NCI-H2107 treated with DMSO at 0.1 percent for 48 hours (cell line): Measurements from ENCODE around the gene GPN3.
"Not testable (repeated sequence)": the region's sequence is repeated elsewhere in the genome, so short reads cannot be mapped to it uniquely, and the experiment has no call there.

ENCODE experiments used
- DNase-seq: peaks from one replicate; lab custom pipeline; 2025; ENCODE audit not compliant: unreplicated experiment; lab: John Stamatoyannopoulos, UW

Gene GPN3

DNA sequence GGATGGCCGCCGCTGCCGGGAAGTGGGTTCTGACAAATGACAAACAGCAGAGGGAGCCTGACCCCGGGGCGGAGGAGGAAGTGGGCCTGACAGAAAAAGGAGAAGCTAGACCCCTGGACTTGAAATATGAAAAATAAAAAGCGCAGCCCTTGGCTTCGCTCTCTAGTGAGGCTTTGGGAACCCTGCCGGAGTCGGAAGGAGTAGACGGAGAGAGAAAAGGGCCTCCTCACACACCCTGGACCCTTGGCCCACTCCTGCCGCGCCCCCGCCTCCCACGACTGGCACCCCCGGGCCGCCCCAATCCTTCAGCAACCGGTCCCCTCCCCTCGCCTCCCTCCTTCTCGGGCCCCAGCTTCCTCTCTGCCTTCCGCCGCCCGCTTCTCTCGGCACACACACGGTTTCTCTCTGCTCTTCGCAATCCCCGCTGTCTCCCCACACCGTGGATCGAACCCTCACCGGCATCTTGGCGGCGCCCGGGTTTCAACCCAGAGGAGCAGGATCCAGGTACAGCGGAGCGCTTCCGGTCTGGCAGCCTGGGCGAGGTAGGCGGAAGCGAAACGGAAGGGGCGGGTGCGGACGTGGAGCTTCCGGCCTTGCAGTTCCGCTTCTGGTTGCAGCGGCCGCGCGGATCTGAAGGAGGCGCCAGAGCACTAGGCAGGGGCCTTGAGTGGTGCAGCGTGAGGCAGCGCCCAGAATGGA, 18.1 kb downstream of the GPN3 start, which contains the start of gene ARPC3:
Gene ARPC3, minus strand, starts transcription at position 539 of the 699 bp plus-strand sequence. Its CDS starts 77 bp downstream, at position 462.
- DNase-seq: peak; percentile 92

DNA sequence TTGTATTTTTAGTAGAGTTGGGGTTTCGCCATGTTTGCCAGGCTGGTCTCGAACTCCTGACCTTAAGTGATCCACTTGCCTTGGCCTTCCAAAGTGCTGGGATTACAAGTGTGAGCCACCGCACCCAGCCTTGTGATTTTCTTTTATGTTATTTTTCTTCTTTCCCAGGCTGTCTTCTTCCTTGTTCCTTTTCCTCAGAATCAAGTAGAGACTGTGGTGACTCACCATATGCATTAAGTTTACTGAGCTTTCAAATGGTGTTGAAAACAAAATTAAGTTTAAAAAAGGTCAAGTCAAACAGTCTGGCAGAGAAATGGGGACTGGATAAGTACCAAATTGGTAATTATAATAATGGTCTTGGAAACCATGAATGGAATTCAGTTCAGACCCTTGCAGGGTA, 23.6 kb downstream of the GPN3 start:
- DNase-seq: no peak

DNA sequence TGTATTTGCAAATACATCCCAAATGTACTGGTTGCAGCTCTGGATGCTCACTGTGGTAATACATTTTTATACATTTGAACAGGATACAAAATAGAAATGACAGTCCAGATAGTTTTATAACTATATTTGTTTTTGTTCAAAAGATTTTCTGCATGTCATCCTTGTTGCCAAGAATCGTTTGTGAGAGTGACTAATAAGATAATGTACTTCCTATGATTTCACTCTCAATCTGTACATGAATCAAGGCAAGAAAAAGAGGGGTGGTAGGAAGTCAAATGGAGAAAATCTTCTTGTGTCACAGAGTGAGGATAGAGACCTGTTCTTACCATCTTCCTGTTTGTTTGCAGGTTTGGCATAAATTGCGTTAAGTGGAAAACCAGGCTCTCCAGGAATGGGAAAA, 31.8 kb downstream of the GPN3 start:
- no peak for DNase-seq

DNA sequence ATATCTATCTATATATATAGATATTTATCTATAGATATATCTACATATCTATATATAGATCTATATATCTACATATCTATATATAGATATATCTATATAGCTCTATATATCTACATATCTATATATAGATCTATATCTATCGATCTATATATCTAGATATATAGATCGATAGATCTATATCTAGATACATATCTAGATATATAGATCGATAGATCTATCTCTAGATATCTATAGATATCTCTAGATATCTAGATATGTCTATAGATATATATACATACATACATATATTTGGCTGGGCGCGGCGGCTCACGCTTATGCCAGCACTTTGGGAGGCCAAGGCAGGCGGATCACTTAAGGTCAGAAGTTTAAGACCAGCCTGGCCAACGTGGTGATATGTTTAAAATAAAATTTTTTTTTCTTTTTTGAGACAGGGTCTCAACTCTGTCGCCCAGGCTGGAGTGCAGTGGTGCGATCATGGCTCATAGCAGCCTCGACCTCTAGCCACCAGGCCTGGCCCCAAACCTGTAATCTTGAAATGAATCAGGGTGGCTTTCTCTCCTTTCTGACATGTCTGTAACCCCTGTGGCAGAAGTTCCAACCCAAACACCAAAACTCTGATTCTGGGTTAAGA, 36.0 kb downstream of the GPN3 start:
- no peak for DNase-seq

DNA sequence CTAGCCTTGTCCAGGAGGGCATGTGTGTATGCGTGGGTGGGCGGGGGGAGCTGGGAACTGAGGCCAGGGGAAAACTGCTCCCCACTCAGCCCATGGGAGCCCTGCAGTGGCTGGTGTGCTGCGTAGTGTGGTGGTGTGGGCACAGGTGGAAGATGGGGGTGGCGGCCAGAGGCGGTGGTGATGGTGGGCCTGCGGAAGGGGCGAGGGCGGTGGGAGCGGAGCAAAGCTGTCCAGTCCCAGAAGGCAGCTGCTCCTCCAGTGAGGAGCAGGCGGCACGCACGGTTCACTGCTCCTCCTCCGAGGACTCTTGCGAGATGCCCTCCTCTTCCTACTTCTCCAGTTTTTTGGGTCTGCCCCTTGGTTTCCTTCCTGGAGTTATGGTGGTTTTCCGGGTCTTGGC, 38.4 kb downstream of the GPN3 start:
- not testable (repeated sequence) for DNase-seq

DNA sequence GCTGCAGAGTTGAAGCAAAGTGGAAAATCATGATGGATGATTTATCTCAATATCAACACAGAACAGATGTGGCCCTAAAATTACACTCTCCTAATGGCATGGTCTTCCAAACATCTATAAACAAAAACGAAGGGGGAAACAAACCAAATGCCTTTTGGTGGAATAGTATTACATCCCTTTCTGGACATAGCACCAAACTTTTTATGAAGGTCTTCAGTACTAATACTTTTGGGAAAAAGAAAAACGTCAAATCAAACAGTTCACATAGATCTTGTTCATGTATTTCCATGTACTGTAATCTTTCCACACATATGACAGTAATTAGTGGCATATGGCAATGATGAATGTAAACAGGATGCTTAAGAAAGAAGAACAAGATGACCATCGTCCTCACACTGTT, 41.7 kb downstream of the GPN3 start:
- no peak for DNase-seq

DNA sequence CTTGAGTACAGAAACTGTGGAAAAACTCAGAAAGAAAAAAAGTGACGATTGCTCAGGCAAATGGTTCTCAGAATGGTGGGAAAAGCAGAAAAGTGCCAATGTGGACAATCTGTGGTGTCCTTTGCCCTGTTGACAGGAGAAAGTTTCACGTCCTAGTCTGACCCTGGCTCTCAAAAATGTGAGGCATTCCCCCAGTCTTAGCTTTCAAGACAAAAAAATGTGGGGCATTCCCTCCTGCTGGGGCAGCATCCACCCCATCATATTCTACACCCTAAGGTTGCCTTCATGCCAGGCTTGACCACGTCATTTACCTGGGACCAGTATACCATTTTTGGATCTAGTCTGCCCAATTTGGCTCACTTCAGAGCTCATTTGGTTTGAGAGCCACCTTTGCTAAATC, 43.8 kb downstream of the GPN3 start:
- no peak for DNase-seq

DNA sequence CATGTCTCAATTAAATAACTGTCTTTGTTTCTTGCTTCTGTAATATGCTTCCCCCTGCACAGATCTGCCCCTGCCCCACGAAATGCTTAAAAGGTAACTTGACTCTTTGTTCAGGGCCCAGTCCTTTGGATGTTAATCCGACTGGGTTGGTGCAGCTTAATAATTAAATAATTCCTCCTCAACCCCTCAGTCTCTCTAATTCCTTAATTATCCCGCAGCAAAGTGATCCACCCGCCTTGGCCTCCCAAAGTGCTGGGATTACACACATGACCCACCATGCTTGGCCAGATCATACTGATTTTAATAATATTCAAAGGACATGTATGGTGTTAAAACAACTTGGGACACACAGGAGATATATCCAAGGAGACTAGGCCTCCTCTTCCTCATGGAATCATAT, 46.4 kb downstream of the GPN3 start:
- DNase-seq: no peak

DNA sequence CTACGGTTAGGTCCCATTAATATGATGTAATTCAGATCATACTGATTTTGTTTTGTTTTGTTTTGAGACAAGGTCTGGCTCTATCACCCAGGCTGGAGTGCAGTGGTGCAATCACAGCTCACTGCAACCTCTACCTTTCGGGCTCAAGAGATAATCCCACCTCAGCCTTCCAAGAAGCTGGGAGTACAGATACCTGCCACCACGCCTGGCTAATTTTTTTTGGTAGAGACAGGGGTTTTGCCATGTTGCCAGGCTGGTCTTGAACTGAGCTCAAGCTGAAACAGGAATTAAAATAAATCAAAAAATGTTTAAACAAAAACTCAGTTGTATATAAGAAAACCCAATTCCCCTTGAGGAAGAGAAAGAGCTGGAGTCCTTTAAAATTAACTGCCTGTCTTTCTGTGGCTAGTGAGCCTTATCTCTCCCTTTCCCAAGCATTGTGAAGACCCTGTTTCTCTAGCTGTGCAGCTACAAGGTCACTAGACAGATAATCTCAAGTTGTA, 46.8 kb downstream of the GPN3 start:
- DNase-seq: no peak

DNA sequence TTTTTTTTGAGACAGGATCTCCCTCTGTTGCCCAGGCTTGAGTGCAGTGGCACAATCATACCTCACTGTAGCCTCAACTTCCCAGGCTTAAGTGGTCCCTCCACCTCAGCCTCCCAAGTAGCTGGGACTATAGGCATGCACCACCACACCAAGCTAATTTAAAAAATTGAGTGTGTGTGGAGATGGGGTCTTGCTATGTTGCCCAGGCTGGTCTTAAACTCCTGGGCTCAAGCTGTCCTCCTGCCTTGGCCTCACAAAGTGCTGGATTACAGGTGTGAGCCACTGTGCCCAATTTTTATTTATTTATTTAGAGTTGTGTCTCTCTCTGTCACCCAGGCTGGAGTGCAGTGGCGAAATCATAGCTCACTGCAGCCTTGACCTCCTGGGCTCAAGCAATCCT, 47.4 kb downstream of the GPN3 start:
- DNase-seq: not testable (repeated sequence)

DNA sequence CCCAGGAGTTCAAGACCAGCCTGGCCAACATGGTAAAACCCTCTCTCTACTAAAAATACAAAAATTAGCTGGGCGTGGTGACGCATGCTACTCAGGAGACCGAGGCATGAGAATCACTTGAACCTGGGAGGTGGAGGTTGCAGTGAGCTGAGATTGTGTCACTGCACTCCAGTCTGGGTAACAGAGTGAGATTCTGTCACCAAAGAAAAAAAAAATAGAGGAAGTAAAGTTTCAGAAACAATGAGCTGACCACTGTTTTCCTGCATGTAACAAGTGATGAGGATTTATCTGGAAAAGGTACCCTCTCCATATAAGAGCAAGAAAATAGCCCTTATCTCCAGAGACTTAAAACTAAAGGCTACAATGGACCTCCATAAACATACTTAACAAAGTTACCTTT, 50.9 kb downstream of the GPN3 start:
- DNase-seq: not testable (repeated sequence)

DNA sequence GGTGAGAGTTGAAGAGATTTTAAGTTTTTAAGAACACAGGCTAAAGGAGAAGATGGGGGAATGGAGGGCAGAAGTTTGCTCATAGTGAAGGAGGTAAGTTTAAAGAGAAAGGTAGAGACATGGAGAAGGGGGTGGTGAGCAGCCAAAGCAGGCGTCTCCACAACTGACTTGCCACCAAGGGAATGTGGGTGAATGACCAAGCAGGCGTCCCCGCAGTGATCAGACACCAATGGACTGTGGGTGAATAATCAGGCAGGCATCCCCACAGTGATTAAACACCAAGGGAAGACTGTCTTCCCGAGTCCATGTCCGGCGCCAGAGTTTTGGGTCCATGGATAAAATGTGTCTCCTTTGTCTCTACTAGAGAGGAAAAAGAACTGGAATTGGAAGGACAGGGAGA, 58.0 kb downstream of the GPN3 start:
- DNase-seq: not testable (repeated sequence)

DNA sequence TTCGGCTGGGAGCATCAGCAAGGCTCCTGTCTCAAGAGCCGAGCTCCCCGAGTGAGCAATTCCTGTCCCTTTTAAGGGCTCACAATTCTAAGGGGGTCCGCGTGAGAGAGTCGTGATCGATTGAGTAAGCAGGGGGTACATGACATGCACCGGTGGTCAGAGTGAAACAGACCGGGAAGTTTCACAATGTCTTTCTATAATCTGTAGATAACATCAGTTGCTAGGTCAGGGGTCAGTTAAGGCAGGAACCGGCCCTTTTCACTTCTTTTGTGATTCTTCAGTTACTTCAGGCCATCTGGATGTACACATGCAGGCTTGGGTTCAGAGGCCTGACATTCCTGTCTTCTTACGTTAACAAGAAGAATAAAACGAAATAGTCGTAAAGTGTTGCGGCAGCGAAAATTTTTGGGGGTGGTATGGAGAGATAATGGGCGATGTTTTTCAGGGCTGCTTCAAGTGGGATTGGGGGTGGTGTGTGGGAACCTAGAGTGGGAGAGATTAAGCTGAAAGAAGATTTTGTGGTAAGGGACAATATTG, 62.9 kb downstream of the GPN3 start:
- DNase-seq: not testable (repeated sequence)

DNA sequence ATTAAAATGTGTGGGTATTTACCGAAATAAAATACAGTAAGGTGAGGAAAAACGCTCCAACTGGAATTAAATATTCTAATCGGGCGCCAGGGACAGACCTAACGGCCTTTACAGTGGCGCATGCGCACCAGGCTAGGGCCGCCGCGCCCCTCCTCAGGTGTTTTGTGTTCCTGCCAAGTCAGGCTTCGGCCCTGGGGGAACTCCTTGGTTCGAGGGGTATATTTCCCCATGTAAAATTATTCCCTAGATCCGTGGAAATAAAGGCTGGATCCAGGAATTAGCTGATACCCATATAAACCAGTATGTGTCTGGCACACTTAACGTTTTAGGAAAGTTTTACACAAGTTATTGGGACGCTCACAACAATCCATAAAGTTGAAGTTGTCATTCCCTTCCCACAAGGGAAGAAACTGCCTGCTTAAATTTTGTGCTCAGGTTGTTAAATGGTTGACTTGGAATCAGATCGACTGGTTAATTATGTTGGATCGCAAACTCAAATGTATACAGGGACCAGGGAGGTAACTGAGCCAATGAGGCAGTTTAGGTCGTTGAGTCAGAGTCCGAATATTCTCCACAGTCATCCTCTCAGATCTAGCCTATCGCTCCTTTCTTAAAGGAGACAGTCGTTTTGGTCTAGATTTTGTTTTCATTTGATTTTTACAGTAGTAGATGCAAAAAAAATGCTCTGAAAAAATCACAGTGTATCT, 63.9 kb downstream of the GPN3 start:
- peak; percentile 93 for DNase-seq

DNA sequence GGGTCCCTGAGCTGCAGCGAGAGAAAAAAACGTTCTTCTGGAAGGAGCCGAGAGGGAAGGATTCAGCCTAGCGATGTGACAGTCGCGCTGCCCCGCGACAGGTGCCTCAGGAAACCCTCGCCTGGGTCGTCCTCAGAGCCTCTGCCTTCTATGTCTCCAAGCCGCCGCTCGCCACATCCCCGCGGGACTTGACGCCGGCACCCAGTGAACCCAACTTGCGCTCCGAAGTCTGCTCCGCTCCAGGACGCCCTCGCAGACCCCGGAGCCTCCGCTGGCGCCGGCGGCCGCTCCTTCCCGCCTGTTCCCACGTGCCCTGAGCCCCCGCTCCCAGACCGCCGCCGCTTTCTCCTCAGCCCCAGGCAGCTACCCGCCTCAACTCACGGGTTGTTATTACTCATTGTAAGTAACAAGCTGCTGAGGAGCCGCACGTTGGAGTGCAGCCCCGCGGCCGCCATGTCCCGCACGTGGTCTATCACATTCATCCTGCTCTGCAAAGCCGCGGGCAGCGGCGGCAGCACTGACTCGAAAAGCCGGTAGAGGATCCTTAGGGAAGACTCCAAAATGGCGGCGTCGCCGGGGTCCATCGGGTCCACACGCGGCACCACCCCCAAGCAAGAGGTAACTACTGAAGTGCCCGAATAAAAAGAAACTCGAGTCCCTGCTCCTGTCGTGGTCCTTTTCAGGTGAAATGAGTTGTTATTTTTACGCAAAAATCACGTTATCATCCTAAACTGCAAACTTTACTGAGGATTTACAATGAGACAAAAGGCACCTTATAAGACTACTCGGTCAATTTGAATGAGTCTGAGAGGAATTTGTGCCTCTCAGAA, 64.7 kb downstream of the GPN3 start, which contains the start of gene ANAPC7:
Gene ANAPC7, minus strand, starts transcription at position 563 of the 830 bp plus-strand sequence. Its CDS starts 81 bp downstream, at position 482.
- peak; percentile 93 for DNase-seq
